H1 (cell line): Measurements from ENCODE around the gene OSCAR. TPM values are rescaled to one million over a fixed set of nuclear protein-coding genes. Genes with fewer than 3 reads are reported as not detected.

Source experiments
- CTCF ChIA-PET: fragments of 300-600 bp; sonication (Branson Sonifier 250); formaldehyde crosslinking; loops from one replicate; lab custom pipeline; 2021; ENCODE audit not compliant: partially characterized antibody; lab: Charles Lee
- POLR2A ChIA-PET: fragments of 300-600 bp; sonication (Branson Sonifier 250); formaldehyde crosslinking; loops from one replicate; lab custom pipeline; 2021; ENCODE audit warnings: inconsistent platforms; ENCODE audit not compliant: partially characterized antibody; lab: Charles Lee
- DNase-seq, 2 experiments: peaks; one replicate each; pipeline versions ENCODE4 v3.0.0 to v3.0.0-alpha.2; 2010 to 2022; ENCODE audit warnings: low spot score in 2 of 2, low read depth in 1 of 2, mixed read lengths in 1 of 2
- FAIRE-seq: peaks from 2 replicates; lab custom pipeline; 2011; peaks lifted over from hg19 to GRCh38; lab: Jason Lieb, UNC
- H2AFZ ChIP-seq: 2 replicates; pipeline ENCODE4 v1.8.1; 2012; ENCODE audit warnings: low read length, inconsistent platforms
- H2AK5ac ChIP-seq: 2 replicates; pipeline ENCODE4 v1.6.1; 2013; ENCODE audit warnings: low read depth, low read length
- H2BK120ac ChIP-seq: replicated peaks from 2 replicates; pipeline ENCODE3; 2013; ENCODE audit warnings: low read depth, low read length, inconsistent platforms
- H2BK12ac ChIP-seq: 2 replicates; pipeline ENCODE4 v1.6.1; 2013; ENCODE audit warnings: low read depth, low read length
- H2BK15ac ChIP-seq: 2 replicates; pipeline ENCODE4 v1.6.1; 2013; ENCODE audit warnings: low read length
- H2BK20ac ChIP-seq: 2 replicates; pipeline ENCODE4 v1.6.1; 2013; ENCODE audit warnings: low read length
- H2BK5ac ChIP-seq: 2 replicates; pipeline ENCODE4 v1.6.1; 2013; ENCODE audit warnings: low read depth, low read length
- H3K14ac ChIP-seq: 2 replicates; pipeline ENCODE4 v1.6.1; 2013; ENCODE audit warnings: inconsistent platforms; ENCODE audit not compliant: insufficient read length
- H3K18ac ChIP-seq: 2 replicates; pipeline ENCODE4 v1.6.1; 2013; ENCODE audit warnings: low read length; ENCODE audit errors: extremely low read depth
- H3K23ac ChIP-seq: 2 replicates; pipeline ENCODE4 v1.6.1; 2013; ENCODE audit warnings: inconsistent platforms; ENCODE audit not compliant: insufficient read length
- H3K23me2 ChIP-seq: 2 replicates; pipeline ENCODE4 v1.6.1; 2013; ENCODE audit warnings: low read depth, low read length
- H3K27ac ChIP-seq: 2 replicates; pipeline ENCODE4 v1.6.1; 2011; ENCODE audit warnings: low read depth, low read length, inconsistent platforms
- H3K27me3 ChIP-seq, 4 experiments: replicated peaks in 1 of 4; 1 replicate in 1 of 4; 2 replicates in 3 of 4; pipeline versions ENCODE4 v1.6.1 to v1.8.1; 2011 to 2013; ENCODE audit warnings: low read length in 3 of 4, mild to moderate bottlenecking in 3 of 4, inconsistent platforms in 2 of 4, mixed read lengths in 2 of 4, moderate library complexity in 1 of 4; ENCODE audit not compliant: control insufficient read depth in 3 of 4, insufficient read depth in 3 of 4; ENCODE audit errors: extremely low read depth in 1 of 4
- H3K36me3 ChIP-seq, 4 experiments: 2 replicates each; pipeline versions ENCODE4 v1.6.1 to v1.8.1; 2011 to 2013; ENCODE audit warnings: mild to moderate bottlenecking in 4 of 4, low read length in 3 of 4, moderate library complexity in 2 of 4, control low read depth in 1 of 4, inconsistent platforms in 1 of 4; ENCODE audit not compliant: insufficient read depth in 4 of 4, control insufficient read depth in 2 of 4
- H3K4ac ChIP-seq: replicated peaks from 2 replicates; pipeline ENCODE3; 2013; ENCODE audit warnings: low read length, low read depth, mixed read lengths, inconsistent platforms; ENCODE audit not compliant: insufficient read length
- H3K4me1 ChIP-seq, 4 experiments: replicated peaks in 1 of 4; 1 replicate in 1 of 4; 2 replicates in 3 of 4; pipeline versions ENCODE4 v1.6.1 to v1.8.1; 2011 to 2013; ENCODE audit warnings: low read length in 3 of 4, inconsistent platforms in 2 of 4, mixed read lengths in 1 of 4; ENCODE audit not compliant: insufficient read depth in 4 of 4, control insufficient read depth in 3 of 4
- H3K4me2 ChIP-seq, 2 experiments: 2 replicates each; pipeline versions ENCODE4 v1.6.1 to v1.8.1; 2011 to 2013; ENCODE audit warnings: low read depth in 2 of 2, low read length in 2 of 2, control low read depth in 1 of 2, inconsistent platforms in 1 of 2, mild to moderate bottlenecking in 1 of 2; ENCODE audit not compliant: insufficient read depth in 1 of 2
- H3K4me3 ChIP-seq, 4 experiments: fragments of 200-600, 300-600 bp in 1 of 4; sonication (generic), shearing (Covaris generic), sonication (Bioruptor Twin) in 1 of 4; 2 replicates each; pipeline versions ENCODE4 v1.5.1 to v1.8.1; 2011 to 2016; ENCODE audit warnings: low read length in 4 of 4, low read depth in 3 of 4, control low read depth in 2 of 4, inconsistent platforms in 2 of 4, mild to moderate bottlenecking in 2 of 4, mixed read lengths in 1 of 4, moderate library complexity in 1 of 4; ENCODE audit not compliant: insufficient read depth in 2 of 4; ENCODE audit errors: extremely low read depth in 1 of 4
- H3K56ac ChIP-seq: replicated peaks from 2 replicates; pipeline ENCODE3; 2013; ENCODE audit warnings: low read depth, mild to moderate bottlenecking, mixed read lengths, low read length, inconsistent platforms; ENCODE audit not compliant: insufficient read length
- H3K79me1 ChIP-seq: 2 replicates; pipeline ENCODE4 v1.6.1; 2013; ENCODE audit warnings: low read depth, low read length, control low read depth
- H3K79me2 ChIP-seq, 2 experiments: 2 replicates each; pipeline versions ENCODE4 v1.6.1 to v1.8.1; 2012 to 2013; ENCODE audit warnings: low read length in 2 of 2, mild to moderate bottlenecking in 2 of 2, inconsistent platforms in 1 of 2; ENCODE audit not compliant: insufficient read depth in 2 of 2, control insufficient read depth in 1 of 2
- H3K9ac ChIP-seq, 4 experiments: replicated peaks in 1 of 4; 1 replicate in 1 of 4; 2 replicates in 3 of 4; pipeline versions ENCODE4 v1.6.1 to v1.8.1; 2011 to 2013; ENCODE audit warnings: low read depth in 3 of 4, low read length in 3 of 4, control low read depth in 2 of 4, mild to moderate bottlenecking in 2 of 4, moderate library complexity in 2 of 4, inconsistent platforms in 1 of 4; ENCODE audit errors: extremely low read depth in 1 of 4
- H3K9me3 ChIP-seq, 2 experiments: 2 replicates each; pipeline versions ENCODE4 v1.6.1 to v1.8.1; 2012 to 2013; ENCODE audit warnings: mild to moderate bottlenecking in 2 of 2, moderate library complexity in 2 of 2, control low read depth in 1 of 2, inconsistent platforms in 1 of 2, low read depth in 1 of 2, low read length in 1 of 2, mixed read lengths in 1 of 2; ENCODE audit not compliant: insufficient read depth in 2 of 2
- H4K20me1 ChIP-seq, 2 experiments: replicated peaks in 1 of 2; 2 replicates each; pipeline versions ENCODE3 to v1.8.1; 2011 to 2013; ENCODE audit warnings: inconsistent platforms in 2 of 2, low read length in 2 of 2, mild to moderate bottlenecking in 1 of 2; ENCODE audit not compliant: insufficient read depth in 2 of 2, control insufficient read depth in 1 of 2
- H4K5ac ChIP-seq: 2 replicates; pipeline ENCODE4 v1.6.1; 2013; ENCODE audit warnings: low read length, low read depth, mixed read lengths, inconsistent platforms; ENCODE audit not compliant: insufficient read length
- H4K8ac ChIP-seq: 2 replicates; pipeline ENCODE4 v1.8.0; 2013; ENCODE audit warnings: mild to moderate bottlenecking, moderate library complexity, low read length, inconsistent platforms; ENCODE audit not compliant: insufficient read depth; ENCODE audit errors: extremely low read depth
- H4K91ac ChIP-seq: replicated peaks from 2 replicates; pipeline ENCODE3; 2013; ENCODE audit warnings: low read length, mixed read lengths, inconsistent platforms; ENCODE audit not compliant: insufficient read length
- CEBPB ChIP-seq: IDR thresholded peaks from 2 replicates; pipeline ENCODE4 v1.6.1; 2012; ENCODE audit warnings: low read depth, low read length
- RBBP5 ChIP-seq: IDR thresholded peaks from 2 replicates; pipeline ENCODE4 v1.7.1; 2012; ENCODE audit warnings: low read depth, mild to moderate bottlenecking, inconsistent platforms, low read length, moderate library complexity, borderline replicate concordance
- WGBS, 2 experiments: shearing (Covaris generic) in 1 of 2; methylation state at CpG; one replicate each; pipeline versions ENCODE4 v1.1.6 to v1.1.7; 2013 to 2015; ENCODE audit warnings: low lambda C conversion rate in 2 of 2, mixed read lengths in 2 of 2, inconsistent platforms in 1 of 2, low coverage in 1 of 2, missing lambda C conversion rate in 1 of 2; ENCODE audit not compliant: insufficient replicate concordance in 2 of 2, insufficient coverage in 1 of 2, insufficient read length in 1 of 2; ENCODE audit errors: extremely low coverage in 1 of 2, missing lambda C conversion rate in 1 of 2; 5-methylcytosine and 5-hydroxymethylcytosine counted together
- polyA plus RNA-seq, 7 experiments: library from polyadenylated mRNA; depleted of rRNA in 3 of 7; stranded (reverse) in 5 of 7; unstranded in 2 of 7; fragments of >200 nt in 5 of 7; fragments of 200-250 nt in 2 of 7; gene quantifications; 1 replicate in 5 of 7; 2 replicates in 1 of 7; 4 replicates in 1 of 7; pipeline versions ENCODE4 v1.2.1 to v1.2.3, GENCODE V29; 2011 to 2013; ENCODE audit warnings: missing spikeins in 2 of 7, mixed read lengths in 2 of 7
- total RNA-seq: library from RNA; stranded (reverse); fragmentation: NEBNext Ultra II Directional; extraction: Animal tissue kit (Norgen Biotek cat#: 25700); gene quantifications from 2 replicates; pipeline ENCODE4 v1.2.1, GENCODE V29; 2021
- TF ChIP-seq, protein P1 (sequence below): IDR thresholded peaks from 2 replicates; pipeline ENCODE4 v1.6.1; 2012; ENCODE audit warnings: inconsistent platforms

The OSCAR gene
- total and polyA plus RNA-seq, 2 of the 8 experiments (the other 6 are each of a cell fraction or from before 2014, with no cell fraction given) = 1.1 TPM

- Histone ChIP-seq H4K91ac (no peak overlapping the region), H3K56ac (no peak overlapping the region), H3K4me1 (no peaks in the 10 kb centered on the region), H2BK120ac (no peak overlapping the region), H3K79me1 (peaks cover 3% of the 10 kb centered on the region; the same call in 1 of the 2 replicates), H2BK5ac (no peak overlapping the region), H4K20me1 (peaks cover 20 to 39% of the 10 kb centered on the region in 2 experiments), H3K27ac (no peak overlapping the region), H3K23ac (no peak overlapping the region), H4K8ac (no peak overlapping the region), H2BK20ac (no peak overlapping the region), H4K5ac (no peak overlapping the region), H2AK5ac (no peak overlapping the region), H2AFZ (no peak overlapping the region), H3K4me3 (no peak overlapping the region), H3K18ac (no peak overlapping the region), H3K23me2 (no peaks in the 10 kb centered on the region), H3K27me3 (no peaks in the 10 kb centered on the region), H3K9me3 (no peaks in the 10 kb centered on the region), H3K4me2 (no peak overlapping the region), H3K79me2 (peaks cover 0 to 3% of the 10 kb centered on the region in 2 experiments; a peak in 1 of 4 replicates), H3K4ac (no peak overlapping the region), H2BK12ac (no peak overlapping the region), H3K36me3 (peaks cover 53 to 95% (median 85%) of the 10 kb centered on the region in 4 experiments), H3K9ac (no peak overlapping the region; a peak in 1 of 7 replicates), H3K14ac (no peak overlapping the region), H2BK15ac (no peak overlapping the region)
- no peak for DNase-seq
- ChIA-PET CTCF (interaction anchor here (1.1 to 2.3 kb wide), 2 partner anchors 9 kb away, joined by 3 to 6 read pairs; no protein-coding TSS in a partner anchor), POLR2A (interaction anchor here (0.8 to 14.8 kb wide), 6 partner anchors 9 to 55 kb away, joined by 3 to 348 read pairs (median 3); partner anchors contain the start of genes CNOT3 and LENG1)
- 83% methylated on average over 3 of the region's 3 CpGs; no CpG with 5 or more reads in 1 of the 2 experiments for WGBS, 2 experiments
- no peak for FAIRE-seq
- TF ChIP-seq CEBPB = no peak
- no peak for TF ChIP-seq RBBP5
- TF ChIP-seq, protein P1, sequence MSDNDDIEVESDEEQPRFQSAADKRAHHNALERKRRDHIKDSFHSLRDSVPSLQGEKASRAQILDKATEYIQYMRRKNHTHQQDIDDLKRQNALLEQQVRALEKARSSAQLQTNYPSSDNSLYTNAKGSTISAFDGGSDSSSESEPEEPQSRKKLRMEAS = no peak
Observed at GRCh38 chr19:54147676-54148075, 47.1 kb upstream of the OSCAR start.
